C1 segment of cervical spinal cord (tissue), 14 donors: ENCODE results near the gene PPA2.

Experiments
- DNase-seq, 14 donors: peaks; one replicate each; lab custom pipeline; 2025; lab: John Stamatoyannopoulos, UW

PPA2 gene

GRCh38 chr4:105399532-105400161 is 74.2 kb downstream of the PPA2 start:
- no peak for DNase-seq

GRCh38 chr4:105392858-105393257 is 81.0 kb downstream of the PPA2 start:
- DNase-seq: no peak

DNA sequence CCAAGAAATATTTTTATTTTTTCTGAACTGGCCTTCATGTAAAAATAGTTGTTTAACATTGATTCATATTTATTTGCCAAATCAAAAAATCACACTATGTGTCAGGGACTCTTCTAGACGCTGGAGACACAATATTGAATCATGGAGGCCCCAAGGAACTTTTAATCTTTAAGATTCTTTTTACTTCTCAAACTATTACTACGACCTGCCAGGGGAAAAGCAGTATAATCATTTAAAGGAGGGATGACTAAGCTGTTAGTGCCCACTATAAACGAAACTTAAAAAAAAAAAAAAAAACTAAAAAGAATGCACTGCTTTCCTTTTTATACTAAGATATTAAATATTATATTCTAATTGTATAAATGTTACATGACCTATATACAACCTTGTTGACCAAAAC is 84.7 kb downstream of the PPA2 start:
- DNase-seq: no peak

- DNase-seq: no peak
Observed at GRCh38 chr4:105387466-105387865, 86.4 kb downstream of the PPA2 start.

GRCh38 chr4:105386012-105386411 is 87.8 kb downstream of the PPA2 start:
- no peak for DNase-seq

- DNase-seq: no peak
Observed at GRCh38 chr4:105374071-105374470, 99.8 kb downstream of the PPA2 start.

- DNase-seq: no peak
Observed at GRCh38 chr4:105373324-105373723, 100.5 kb downstream of the PPA2 start.

- no peak for DNase-seq
Observed at GRCh38 chr4:105369988-105370387, 103.9 kb downstream of the PPA2 start.

GRCh38 chr4:105361053-105361452 is 112.8 kb downstream of the PPA2 start:
- DNase-seq: no peak

- DNase-seq: no peak
Observed at GRCh38 chr4:105357258-105357980, 116.4 kb downstream of the PPA2 start.

GRCh38 chr4:105356194-105356593 is 117.7 kb downstream of the PPA2 start:
- no peak for DNase-seq

- no peak for DNase-seq
Observed at GRCh38 chr4:105352826-105353225, 121.0 kb downstream of the PPA2 start.

- DNase-seq: no peak
Observed at GRCh38 chr4:105351861-105352260, 122.0 kb downstream of the PPA2 start.

DNA sequence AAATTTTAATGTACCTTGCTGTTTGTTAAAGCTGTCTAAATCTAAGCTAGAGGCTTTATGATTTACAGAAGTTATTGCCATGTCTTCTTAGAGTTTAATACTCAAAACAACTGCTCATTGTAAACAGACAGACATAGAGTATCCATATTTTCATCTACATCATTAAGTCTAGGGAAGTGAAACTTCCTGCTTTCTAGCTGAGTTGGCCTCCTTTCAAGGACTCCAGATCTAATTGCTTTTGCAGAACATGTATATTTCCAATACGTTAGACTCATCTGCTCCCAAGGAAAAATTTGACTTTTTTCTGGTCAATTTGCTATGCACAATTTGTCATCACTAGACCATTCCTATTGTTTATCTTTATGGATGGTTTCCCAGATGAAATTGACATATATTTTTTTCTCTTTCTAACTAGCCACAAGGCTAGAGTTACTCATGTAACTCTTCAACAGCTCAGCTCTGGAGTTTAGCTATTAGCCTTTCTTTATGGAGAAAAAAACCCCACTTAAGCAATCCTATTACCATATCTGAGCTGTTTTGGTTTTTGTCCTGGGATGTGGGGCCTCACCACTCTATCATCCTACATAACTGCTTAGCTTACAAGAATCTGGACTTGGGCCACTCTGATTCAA is 122.9 kb downstream of the PPA2 start:
- DNase-seq: no peak

GRCh38 chr4:105348719-105349118 is 125.1 kb downstream of the PPA2 start:
- DNase-seq: no peak

GRCh38 chr4:105346869-105347268 is 127.0 kb downstream of the PPA2 start:
- DNase-seq: no peak

DNA sequence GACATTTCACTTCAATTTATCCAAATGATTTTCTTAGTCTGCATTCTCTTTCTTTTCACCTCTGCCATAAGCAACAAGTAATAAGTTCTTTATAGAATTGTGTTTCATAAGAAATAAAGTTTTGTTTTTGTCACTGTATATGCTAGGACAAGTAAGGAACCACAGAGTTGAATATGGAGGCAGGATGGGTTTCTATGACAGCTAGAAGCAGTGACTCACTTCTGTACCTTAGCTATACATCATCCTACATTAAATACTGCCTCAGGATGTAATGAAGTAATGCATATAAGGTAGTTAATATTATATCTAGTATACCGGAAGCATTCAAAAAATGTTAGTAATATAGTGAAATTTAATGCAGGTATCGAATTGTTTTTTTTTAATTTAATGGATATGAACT is 128.0 kb downstream of the PPA2 start:
- no peak for DNase-seq

- no peak for DNase-seq
Observed at GRCh38 chr4:105345358-105345757, 128.5 kb downstream of the PPA2 start.

- DNase-seq: no peak
Observed at GRCh38 chr4:105344141-105344540, 129.7 kb downstream of the PPA2 start.

GRCh38 chr4:105343146-105343931 is 130.5 kb downstream of the PPA2 start:
- no peak for DNase-seq

DNA sequence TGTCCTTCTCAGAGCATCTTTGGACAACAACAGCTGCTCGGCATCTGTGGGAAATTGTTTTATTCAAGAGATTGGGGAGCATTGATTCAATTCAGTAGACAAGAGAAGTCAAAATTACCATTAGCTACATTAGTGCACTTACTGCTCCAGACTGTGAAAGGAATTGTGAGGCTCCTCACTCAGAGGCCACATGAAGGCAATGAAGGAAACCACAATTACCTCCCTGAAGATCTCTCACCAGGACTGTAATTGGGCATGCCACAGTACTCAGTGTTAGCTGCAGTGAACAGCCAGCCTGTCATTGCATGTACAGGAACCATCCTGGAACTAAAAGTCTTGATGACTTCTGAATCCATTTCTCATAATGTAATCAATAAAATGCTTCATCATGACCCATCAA is 144.8 kb downstream of the PPA2 start:
- no peak for DNase-seq

- no peak for DNase-seq
Observed at GRCh38 chr4:105327956-105328355, 145.9 kb downstream of the PPA2 start.
